Measurements from ENCODE around the gene HBB.
"Not testable (repeated sequence)": the region's sequence is repeated elsewhere in the genome, so short reads cannot be mapped to it uniquely, and the experiment has no call there.

Gene HBB

GRCh38 chr11:5257296-5257695 lies 30.4 kb upstream of the HBB start:
- Histone ChIP-seq H3K27ac (ENCODE audit: low read length) (no peak overlapping the region), H2AFZ (ENCODE audit: low read length) (no peak overlapping the region), H3K36me3 (replicated peaks; ENCODE audit: insufficient read depth, low read length) (no peaks in the 10 kb centered on the region), H3K4me3 (ENCODE audit: low read length) (no peak overlapping the region), H3K27me3 (replicated peaks; ENCODE audit: insufficient read depth, low read length) (no peaks in the 10 kb centered on the region), H3K9me2 (replicated peaks; ENCODE audit: insufficient read depth, low read length) (no peaks in the 10 kb centered on the region), H3F3A (ENCODE audit: insufficient read depth, low read length) (no peaks in the 10 kb centered on the region), H3K4me1 (ENCODE audit: low read length) (no peaks in the 10 kb centered on the region), H3K79me2 (ENCODE audit: low read length) (no peaks in the 10 kb centered on the region), H4K20me1 (ENCODE audit: insufficient read depth, low read length) (no peaks in the 10 kb centered on the region), H3K9ac (ENCODE audit: low read length) (no peak overlapping the region), H3K9me3 (replicated peaks; ENCODE audit: insufficient read depth, low read length) (no peaks in the 10 kb centered on the region), H3K4me2 (ENCODE audit: low read depth, low read length) (no peak overlapping the region)
- DNase-seq = no peak
- TF ChIP-seq CTCF (IDR thresholded peaks at IDR 0.05; ENCODE audit: low read length) = no peak
- no peak for TF ChIP-seq EZH2 (optimal IDR thresholded peaks at IDR 0.05; ENCODE audit: low read depth, low read length)
- no peak for TF ChIP-seq EZH2phosphoT487 (IDR thresholded peaks at IDR 0.05; ENCODE audit: low read length)

GRCh38 chr11:5254646-5255413 lies 28.0 kb upstream of the HBB start, which contains the start of gene HBG2:
Gene HBG2, minus strand, starts transcription at chr11:5254781. Its CDS starts 53 bp downstream, at chr11:5254728.
- H3K27me3 ChIP-seq (replicated peaks; ENCODE audit: insufficient read depth, low read length); H3K4me1 ChIP-seq (ENCODE audit: low read length); H3K36me3 ChIP-seq (replicated peaks; ENCODE audit: insufficient read depth, low read length); H3K9me3 ChIP-seq (replicated peaks; ENCODE audit: insufficient read depth, low read length); H3K9ac ChIP-seq (ENCODE audit: low read length); H3K79me2 ChIP-seq (ENCODE audit: low read length); H4K20me1 ChIP-seq (ENCODE audit: insufficient read depth, low read length); H2AFZ ChIP-seq (ENCODE audit: low read length); H3K9me2 ChIP-seq (replicated peaks; ENCODE audit: insufficient read depth, low read length); H3F3A ChIP-seq (ENCODE audit: insufficient read depth, low read length); H3K4me2 ChIP-seq (ENCODE audit: low read depth, low read length); H3K27ac ChIP-seq (ENCODE audit: low read length); H3K4me3 ChIP-seq (ENCODE audit: low read length); DNase-seq: not testable (repeated sequence)

GRCh38 chr11:5254023-5254422 lies 27.2 kb upstream of the HBB start:
- H3K4me2 ChIP-seq (ENCODE audit: low read depth, low read length); H3K27me3 ChIP-seq (replicated peaks; ENCODE audit: insufficient read depth, low read length); H3K4me1 ChIP-seq (ENCODE audit: low read length); H3K79me2 ChIP-seq (ENCODE audit: low read length); H3K27ac ChIP-seq (ENCODE audit: low read length); H2AFZ ChIP-seq (ENCODE audit: low read length); H3F3A ChIP-seq (ENCODE audit: insufficient read depth, low read length); DNase-seq; H3K9me2 ChIP-seq (replicated peaks; ENCODE audit: insufficient read depth, low read length); H3K9ac ChIP-seq (ENCODE audit: low read length); H3K36me3 ChIP-seq (replicated peaks; ENCODE audit: insufficient read depth, low read length); H3K4me3 ChIP-seq (ENCODE audit: low read length); H4K20me1 ChIP-seq (ENCODE audit: insufficient read depth, low read length); H3K9me3 ChIP-seq (replicated peaks; ENCODE audit: insufficient read depth, low read length): not testable (repeated sequence)

- not testable (repeated sequence) for DNase-seq; H3F3A ChIP-seq (ENCODE audit: insufficient read depth, low read length); H2AFZ ChIP-seq (ENCODE audit: low read length); H3K9me2 ChIP-seq (replicated peaks; ENCODE audit: insufficient read depth, low read length); H3K4me3 ChIP-seq (ENCODE audit: low read length); H3K9ac ChIP-seq (ENCODE audit: low read length); H3K4me1 ChIP-seq (ENCODE audit: low read length); H3K9me3 ChIP-seq (replicated peaks; ENCODE audit: insufficient read depth, low read length); H3K27ac ChIP-seq (ENCODE audit: low read length); H3K27me3 ChIP-seq (replicated peaks; ENCODE audit: insufficient read depth, low read length); H3K36me3 ChIP-seq (replicated peaks; ENCODE audit: insufficient read depth, low read length); H3K79me2 ChIP-seq (ENCODE audit: low read length); H4K20me1 ChIP-seq (ENCODE audit: insufficient read depth, low read length); H3K4me2 ChIP-seq (ENCODE audit: low read depth, low read length)
These were observed 26.6 kb upstream of the HBB start for GRCh38 chr11:5253440-5253839.

GRCh38 chr11:5252919-5253265 lies 26.0 kb upstream of the HBB start:
- no peaks in the 10 kb centered on the region for H3K9me2 ChIP-seq (replicated peaks; ENCODE audit: insufficient read depth, low read length)
- no peak for TF ChIP-seq CTCF (IDR thresholded peaks at IDR 0.05; ENCODE audit: low read length)
- TF ChIP-seq EZH2phosphoT487 (IDR thresholded peaks at IDR 0.05; ENCODE audit: low read length) = no peak
- TF ChIP-seq EZH2 (optimal IDR thresholded peaks at IDR 0.05; ENCODE audit: low read depth, low read length) = no peak
- no peaks in the 10 kb centered on the region for H3K27me3 ChIP-seq (replicated peaks; ENCODE audit: insufficient read depth, low read length)
- H3K4me3 ChIP-seq (ENCODE audit: low read length) = no peak overlapping the region
- no peaks in the 10 kb centered on the region for H3F3A ChIP-seq (ENCODE audit: insufficient read depth, low read length)
- no peaks in the 10 kb centered on the region for H3K36me3 ChIP-seq (replicated peaks; ENCODE audit: insufficient read depth, low read length)
- H3K4me1 ChIP-seq (ENCODE audit: low read length) = no peaks in the 10 kb centered on the region
- H3K27ac ChIP-seq (ENCODE audit: low read length) = no peak overlapping the region
- H3K9me3 ChIP-seq (replicated peaks; ENCODE audit: insufficient read depth, low read length) = no peaks in the 10 kb centered on the region
- no peak overlapping the region for H2AFZ ChIP-seq (ENCODE audit: low read length)
- H3K79me2 ChIP-seq (ENCODE audit: low read length) = no peaks in the 10 kb centered on the region
- H3K9ac ChIP-seq (ENCODE audit: low read length) = no peak overlapping the region
- H4K20me1 ChIP-seq (ENCODE audit: insufficient read depth, low read length) = no peaks in the 10 kb centered on the region
- no peak overlapping the region for H3K4me2 ChIP-seq (ENCODE audit: low read depth, low read length)
- no peak for DNase-seq

All from MM.1S (cell line).